HepG2 (cell line): ENCODE measurements around the gene GART. TPM values are rescaled to one million over a fixed set of nuclear protein-coding genes. Genes with fewer than 3 reads are reported as not detected.

ENCODE experiments used
- ATAC-seq: fragments of 200-7000 bp; cut with Tn5 transposase; 3 replicates; pipeline ENCODE4 v1.9.1; 2020; ENCODE audit warnings: mild to moderate bottlenecking, moderate library complexity
- BruUV-seq: library from RNA; stranded (reverse); fragments of 400-500 nt; replicated peaks from 2 replicates; lab custom pipeline; 2021; lab: Mats Ljungman, UMichigan
- CTCF ChIA-PET: fragments of 300-600 bp; formaldehyde crosslinking; extraction: SDS; loops from one replicate; lab custom pipeline; 2021; ENCODE audit warnings: low total read pairs, inconsistent platforms, low intra/inter-chr PET ratio; lab: Yijun Ruan, JAX
- POLR2A ChIA-PET: fragments of 350-600 bp; sonication (Branson Sonifier 250); formaldehyde crosslinking; loops from one replicate; lab custom pipeline; 2020; ENCODE audit warnings: antibody characterized with exemption, inconsistent platforms; lab: Yijun Ruan, JAX
- DNase-seq: peaks from one replicate; pipeline ENCODE4 v3.0.0-alpha.2; 2015; ENCODE audit warnings: low spot score
- FAIRE-seq: peaks from 3 replicates; lab custom pipeline; 2011; peaks lifted over from hg19 to GRCh38; lab: Jason Lieb, UNC
- H2AFZ ChIP-seq: one replicate; pipeline ENCODE4 v1.6.1; 2011; ENCODE audit warnings: low read length, inconsistent platforms
- H3K27ac ChIP-seq: fragments of 300-600 bp; 3 replicates; pipeline ENCODE4 v1.8.0; 2011; ENCODE audit warnings: mixed run types, mild to moderate bottlenecking, mixed read lengths, low read length, inconsistent platforms; ENCODE audit not compliant: insufficient read depth; ENCODE audit errors: extremely low read length
- H3K27me3 ChIP-seq, 2 experiments: fragments of 200-600 bp in 1 of 2; 2 replicates in 1 of 2; 3 replicates in 1 of 2; pipeline versions ENCODE4 v1.6.0 to v1.8.0; 2011; ENCODE audit warnings: low read length in 2 of 2, mild to moderate bottlenecking in 2 of 2, moderate library complexity in 2 of 2, inconsistent platforms in 1 of 2; ENCODE audit not compliant: insufficient read depth in 2 of 2, control insufficient read depth in 1 of 2
- H3K36me3 ChIP-seq, 2 experiments: fragments of 200-600 bp in 1 of 2; replicated peaks in 1 of 2; 2 replicates in 1 of 2; 3 replicates in 1 of 2; pipeline versions ENCODE4 v1.5.1 to v1.8.0; 2011; ENCODE audit warnings: low read length in 2 of 2, inconsistent platforms in 1 of 2; ENCODE audit not compliant: insufficient read depth in 2 of 2, control insufficient read depth in 1 of 2
- H3K4me1 ChIP-seq: 2 replicates; pipeline ENCODE4 v1.5.1; 2012; ENCODE audit warnings: low read length, inconsistent platforms; ENCODE audit not compliant: insufficient read depth
- H3K4me2 ChIP-seq: 2 replicates; pipeline ENCODE4 v1.6.0; 2011; ENCODE audit warnings: low read depth, low read length, inconsistent platforms
- H3K4me3 ChIP-seq, 3 experiments: fragments of 200-600 bp in 1 of 3; sonication (generic), shearing (Covaris generic) in 1 of 3; replicated peaks in 1 of 3; 2 replicates each; pipeline ENCODE4 v1.5.1; 2011 to 2016; ENCODE audit warnings: low read length in 3 of 3, inconsistent platforms in 2 of 3, low read depth in 2 of 3, mild to moderate bottlenecking in 2 of 3, control low read depth in 1 of 3, mixed read lengths in 1 of 3; ENCODE audit not compliant: insufficient read depth in 1 of 3
- H3K79me2 ChIP-seq: one replicate; pipeline ENCODE4 v1.6.1; 2011; ENCODE audit warnings: low read length, inconsistent platforms; ENCODE audit not compliant: insufficient read depth
- H3K9ac ChIP-seq: 2 replicates; pipeline ENCODE4 v1.6.0; 2011; ENCODE audit warnings: mild to moderate bottlenecking, low read depth, low read length, inconsistent platforms; ENCODE audit not compliant: insufficient read depth
- H3K9me3 ChIP-seq: 2 replicates; pipeline ENCODE4 v1.5.1; 2012; ENCODE audit warnings: mild to moderate bottlenecking, low read length
- H4K20me1 ChIP-seq: 2 replicates; pipeline ENCODE4 v1.6.0; 2011; ENCODE audit warnings: inconsistent platforms, mild to moderate bottlenecking, low read length, moderate library complexity; ENCODE audit not compliant: insufficient read depth
- ATF7-NPFF ChIP-seq: sonication (generic); formaldehyde crosslinking; IDR thresholded peaks from 2 replicates; pipeline ENCODE4 v1.8.1; 2023; ENCODE audit warnings: mild to moderate bottlenecking, low read depth, missing genetic modification reagents, moderate library complexity
- CREM ChIP-seq, 2 experiments: sonication (generic) in 1 of 2; formaldehyde crosslinking in 1 of 2; IDR thresholded peaks; 2 replicates each; pipeline versions ENCODE4 v1.4.0 to v1.6.1; 2016 to 2020; ENCODE audit warnings: antibody characterized with exemption in 1 of 2, mild to moderate bottlenecking in 1 of 2, missing genetic modification reagents in 1 of 2
- HMGXB4 ChIP-seq, 2 experiments: sonication (generic) in 1 of 2; formaldehyde crosslinking in 1 of 2; IDR thresholded peaks; 2 replicates each; pipeline versions ENCODE4 v1.4.0 to v1.6.1; 2018 to 2020; ENCODE audit warnings: missing genetic modification reagents in 2 of 2, borderline replicate concordance in 1 of 2, low read depth in 1 of 2, mild to moderate bottlenecking in 1 of 2, missing biosample characterization in 1 of 2
- YEATS4 ChIP-seq: sonication (generic); formaldehyde crosslinking; IDR thresholded peaks from 2 replicates; pipeline ENCODE4 v1.4.0; 2020; ENCODE audit warnings: missing genetic modification reagents, borderline replicate concordance
- ZMAT3 ChIP-seq: sonication (generic); formaldehyde crosslinking; conservative IDR thresholded peaks from 2 replicates; pipeline ENCODE4 v1.7.0; 2021; ENCODE audit warnings: missing genetic modification reagents
- WGBS: methylation state at CpG from one replicate; pipeline ENCODE4 v1.1.6; 2017; ENCODE audit warnings: low lambda C conversion rate; 5-methylcytosine and 5-hydroxymethylcytosine counted together
- in situ Hi-C: cut with HindIII; loops from 2 replicates; pipeline ENCODE4 v1.10.0; 2017; ENCODE audit warnings: low pct_unique_long_range_greater_than_20kb; ENCODE audit not compliant: extremely low pct_ligation_motif_present
- intact Hi-C: fragments of 100-400 bp; cut with micrococcal nuclease; formaldehyde crosslinking; loops from one replicate; pipeline ENCODE4 v1.10.0; 2022; ENCODE audit not compliant: unreplicated experiment
- polyA plus RNA-seq, 8 experiments: library from polyadenylated mRNA; depleted of rRNA in 3 of 8; stranded (reverse) in 7 of 8; unstranded in 1 of 8; fragments of >200 nt; fragmentation: Illumina TruSeq in 4 of 8; extraction: Trizol in 4 of 8; gene quantifications; 2 replicates each; pipeline versions ENCODE4 v1.2.1 to v1.2.3, GENCODE V29; 2011 to 2016; ENCODE audit warnings: low read depth in 4 of 8, missing spikeins in 1 of 8, mixed read lengths in 1 of 8; ENCODE audit not compliant: insufficient read depth in 1 of 8
- total RNA-seq, 5 experiments: library from RNA; depleted of rRNA; stranded (reverse); fragments of >200 nt; fragmentation: Illumina TruSeq; extraction: Trizol; gene quantifications; 2 replicates each; pipeline ENCODE4 v1.2.3, GENCODE V29; 2016; ENCODE audit warnings: low read depth in 1 of 5

The GART gene
- total and polyA plus RNA-seq, 2 of the 13 experiments (the other 11 are each of a cell fraction or from before 2014, with no cell fraction given) = 17.9 to 109 TPM

- intact Hi-C loops = no loop called here
- H3K36me3 ChIP-seq = no peaks in the 10 kb centered on the region
- no peak for DNase-seq
- no peaks in the 10 kb centered on the region for H3K9me3 ChIP-seq
- H3K9ac ChIP-seq = peak overlapping the region; percentile 64
- in situ Hi-C loops = no loop called here
- peaks cover 20% of the 10 kb centered on the region for H3K4me1 ChIP-seq
- ChIA-PET CTCF (no interaction called here), POLR2A (interaction anchor here (1.0 to 5.1 kb wide), 6 partner anchors 11 to 98 kb away, joined by 3 to 96 read pairs (median 5); partner anchors contain the start of genes DONSON, GART, SON and TMEM50B)
- peak overlapping the region; percentile 88 for H2AFZ ChIP-seq
- no peaks in the 10 kb centered on the region for H3K79me2 ChIP-seq
- TF ChIP-seq ATF7-NPFF = 0 out of 2 replicates have a peak, but pooled peaks have one; percentile 22
- 0 out of 4 replicates have a peak, but pooled peaks of 1 of the 2 experiments have one; percentile 1 for TF ChIP-seq HMGXB4 (CRISPR knock-in tag; IDR thresholded peaks at IDR 0.05; ENCODE audit: borderline replicate concordance in 1 of 2, low read depth in 1 of 2)
- TF ChIP-seq ZMAT3 (CRISPR knock-in tag) = no peak
- no peak for TF ChIP-seq CREM (IDR thresholded peaks at IDR 0.05)
- TF ChIP-seq CREM (CRISPR knock-in tag; IDR thresholded peaks at IDR 0.05) = 0 out of 2 replicates have a peak, but pooled peaks have one; percentile 5
- TF ChIP-seq YEATS4 (CRISPR knock-in tag) = 0 out of 2 replicates have a peak, but pooled peaks have one; percentile 9
- H3K4me2 ChIP-seq = peak overlapping the region; percentile 84
- peak overlapping the region; percentile 78 to 89 (median 81) for H3K4me3 ChIP-seq
- peak; percentile 9; the same call in 1 of the 3 replicates for ATAC-seq
- peak overlapping the region; percentile 56 for H3K27ac ChIP-seq
- FAIRE-seq = no peak
- TSS peak; percentile 73 for BruUV-seq
- H3K27me3 ChIP-seq = no peaks in the 10 kb centered on the region; a peak in 1 of 5 replicates
- 16% methylated on average over 7 of the region's 12 CpGs for WGBS
- H4K20me1 ChIP-seq = no peaks in the 10 kb centered on the region
Observed at GRCh38 chr21:33490991-33491372, 50.9 kb downstream of the GART start.
